Heart right ventricle (tissue), 16 donors: Measurements from ENCODE around the gene BUB1B. TPM values are rescaled to one million over a fixed set of nuclear protein-coding genes. Genes with fewer than 3 reads are reported as not detected.
A peak's percentile ranks its signal among the peaks of the same experiment; 100 is the strongest.

Experiments
- ATAC-seq, 8 donors: fragments of 200-7000 bp; cut with Tn5 transposase; one replicate each; pipeline ENCODE4 v1.9.1; 2020; ENCODE audit warnings: mild to moderate bottlenecking in 8 of 8, moderate library complexity in 8 of 8, moderate number of reproducible peaks in 1 of 8
- DNase-seq, 2 donors: peaks; one replicate each; pipeline ENCODE4 v3.0.0-alpha.2; 2020
- H3K27ac ChIP-seq, 10 donors: fragments of 200-600 bp; sonication (generic) in 2 of 10; one replicate each; pipeline versions ENCODE4 v1.5.0 to v1.8.0; 2020 to 2022; ENCODE audit warnings: mild to moderate bottlenecking in 3 of 10
- H3K27me3 ChIP-seq, 7 donors: fragments of 200-600 bp; one replicate each; pipeline ENCODE4 v1.8.0; 2021 to 2022; ENCODE audit warnings: mild to moderate bottlenecking in 2 of 7
- H3K36me3 ChIP-seq, 9 donors: fragments of 200-600 bp; sonication (generic) in 1 of 9; one replicate each; pipeline versions ENCODE4 v1.5.0 to v1.8.0; 2020 to 2022; ENCODE audit warnings: mild to moderate bottlenecking in 2 of 9
- H3K4me1 ChIP-seq, 9 donors: fragments of 200-600 bp; sonication (generic) in 1 of 9; one replicate each; pipeline versions ENCODE4 v1.5.0 to v1.8.0; 2020 to 2022; ENCODE audit warnings: mild to moderate bottlenecking in 4 of 9
- H3K4me3 ChIP-seq, 10 donors: fragments of 200-600 bp; sonication (generic) in 2 of 10; one replicate each; pipeline versions ENCODE4 v1.5.0 to v1.8.0; 2020 to 2022; ENCODE audit warnings: mild to moderate bottlenecking in 7 of 10, moderate library complexity in 2 of 10
- H3K9me3 ChIP-seq, 11 donors: fragments of 200-600 bp in 10 of 11; sonication (generic) in 2 of 11; one replicate each; pipeline versions ENCODE4 v1.5.0 to v1.8.0; 2013 to 2022; ENCODE audit warnings: mild to moderate bottlenecking in 2 of 11, control low read depth in 1 of 11, moderate library complexity in 1 of 11
- CTCF ChIP-seq, 9 donors: fragments of 200-600 bp; sonication (generic) in 2 of 9; IDR thresholded peaks; one replicate each; pipeline versions ENCODE4 v1.5.0 to v1.8.0; 2021 to 2022; ENCODE audit warnings: antibody characterized with exemption in 9 of 9, mild to moderate bottlenecking in 5 of 9, moderate library complexity in 1 of 9
- WGBS, 2 donors: extraction: QIAGEN DNeasy Blood & Tissue Kit; methylation state at CpG; one replicate each; pipeline ENCODE4 v1.1.7; 2013; ENCODE audit warnings: inconsistent platforms in 1 of 2; 5-methylcytosine and 5-hydroxymethylcytosine counted together
- intact Hi-C, 10 donors: fragments of 100-400 bp; cut with DNase I; formaldehyde crosslinking; loops; one replicate each; pipeline versions ENCODE4 v1.11.1 to v1.14.2; 2022
- polyA plus RNA-seq, 2 donors: library from polyadenylated mRNA; stranded (reverse); fragments of 200-250 nt; gene quantifications; one replicate each; pipeline ENCODE4 v1.2.3, GENCODE V29; 2013
- total RNA-seq, 10 donors: library from RNA; stranded (reverse); fragmentation: NEBNext Ultra II Directional in 3 of 10; extraction: Animal tissue kit (Norgen Biotek cat#: 25700) in 3 of 10; gene quantifications; one replicate each; pipeline versions ENCODE4 v1.2.1 to v1.2.4, GENCODE V29; 2021 to 2023
- donor health status: Arrhythmogenic right ventricular cardiomyopathy.
- donor health status: ischemic (EF 13 %, LVEDD 7.1; RV severe dilation, severe dysfunction).
- donor health status: healthy with polysubstance abuse.
- donor health status: DM: no; HTN: yes; CAD: no.
- donor health status: DM: no; HTN: no; CAD: no.
- donor health status: ischemic (EF 25% LVEDD 6.9; RV normal size, moderate dysfunction).
- donor health status: ischemic (EF 25% LVEDD 5.7; RV mildly dilated, moderate dysfunction).
- donor health status: healthy.
- donor health status: DM: yes; HTN: yes; CAD: no.
- donor health status: Ischemic cardiomyopathy.
- donor health status: ischemic (EF 35%, LVEDD 5.7; RV mildly dilated, moderate dysfunction).
- donor health status: nonischemic (EF 11% LVEDD 7.7; RV severe dilation, severe dysfunction).
- donor health status: DM: yes; HTN: yes; CAD: no.
- donor health status: PGD.
- donor health status: ischemic (EF 29% LVEDD 5.4; RV normal size, mild dysfunction).
- donor health status: nonischemic (EF 23%, LVEDD 6.1; RV moderate dilation, normal function).

The BUB1B gene
- total and polyA plus RNA-seq, 12 donors: 0.17 to 5.1 (median 1.0) TPM

GRCh38 chr15:40251486-40252140 lies 90.7 kb downstream of the BUB1B start:
- peaks cover 0 to 37% (median 33%) of the 10 kb centered on the region in 7 donors for H3K27me3 ChIP-seq
- ATAC-seq (peak in 7 of 8 donors; percentile 34 to 81 (median 54)), DNase-seq (peak; percentile 48 to 52)
- H3K9me3 ChIP-seq: no peaks in the 10 kb centered on the region
- peaks cover 6 to 37% (median 21%) of the 10 kb centered on the region in 9 donors for H3K4me1 ChIP-seq
- no peaks in the 10 kb centered on the region for H3K36me3 ChIP-seq
- H3K4me3 ChIP-seq: peak overlapping the region in 2 of 10 donors; percentile 68 to 70
- intact Hi-C loops: loop anchor here in 1 of 10 donors (5.0 kb wide), 1 partner anchor 74 kb away; no protein-coding TSS in a partner anchor
- 76 to 77% methylated on average over 10 of the region's 10 CpGs for WGBS, 2 donors
- no peak for TF ChIP-seq CTCF (IDR thresholded peaks at IDR 0.05)
- peak overlapping the region in 7 of 10 donors; percentile 27 to 63 (median 49) for H3K27ac ChIP-seq

DNA sequence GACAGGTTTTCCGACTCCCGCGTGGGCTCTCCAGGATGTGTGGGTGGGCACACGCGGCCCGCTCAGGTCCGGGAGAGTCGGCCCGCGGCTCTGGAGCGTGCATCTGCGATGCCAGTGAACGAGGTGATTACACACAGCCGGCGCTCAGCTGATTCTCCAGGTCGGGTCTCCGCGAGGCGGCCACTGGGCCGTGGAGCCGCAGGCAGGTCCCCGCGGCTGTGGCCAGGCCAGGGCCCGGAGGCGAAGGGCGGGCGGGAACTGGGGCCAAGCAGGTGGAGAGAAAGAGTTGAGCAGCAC lies 91.2 kb downstream of the BUB1B start:
- no peak for TF ChIP-seq CTCF (IDR thresholded peaks at IDR 0.05)
- Histone ChIP-seq H3K27ac (peak overlapping the region in 7 of 10 donors; percentile 26 to 63 (median 38)), H3K36me3 (no peaks in the 10 kb centered on the region), H3K4me1 (peaks cover 6 to 37% (median 21%) of the 10 kb centered on the region in 9 donors), H3K4me3 (peak overlapping the region in 9 of 10 donors; percentile 41 to 70 (median 62)), H3K9me3 (no peaks in the 10 kb centered on the region), H3K27me3 (peaks cover 0 to 40% (median 33%) of the 10 kb centered on the region in 7 donors)
- intact Hi-C loops: loop anchor here in 1 of 10 donors (5.0 kb wide), 1 partner anchor 75 kb away; no protein-coding TSS in a partner anchor
- ATAC-seq: peak in 2 of 8 donors; percentile 13 to 27
- DNase-seq: no peak
- WGBS, 2 donors: 48 to 52% methylated on average over 26 to 27 of the region's 27 CpGs

DNA sequence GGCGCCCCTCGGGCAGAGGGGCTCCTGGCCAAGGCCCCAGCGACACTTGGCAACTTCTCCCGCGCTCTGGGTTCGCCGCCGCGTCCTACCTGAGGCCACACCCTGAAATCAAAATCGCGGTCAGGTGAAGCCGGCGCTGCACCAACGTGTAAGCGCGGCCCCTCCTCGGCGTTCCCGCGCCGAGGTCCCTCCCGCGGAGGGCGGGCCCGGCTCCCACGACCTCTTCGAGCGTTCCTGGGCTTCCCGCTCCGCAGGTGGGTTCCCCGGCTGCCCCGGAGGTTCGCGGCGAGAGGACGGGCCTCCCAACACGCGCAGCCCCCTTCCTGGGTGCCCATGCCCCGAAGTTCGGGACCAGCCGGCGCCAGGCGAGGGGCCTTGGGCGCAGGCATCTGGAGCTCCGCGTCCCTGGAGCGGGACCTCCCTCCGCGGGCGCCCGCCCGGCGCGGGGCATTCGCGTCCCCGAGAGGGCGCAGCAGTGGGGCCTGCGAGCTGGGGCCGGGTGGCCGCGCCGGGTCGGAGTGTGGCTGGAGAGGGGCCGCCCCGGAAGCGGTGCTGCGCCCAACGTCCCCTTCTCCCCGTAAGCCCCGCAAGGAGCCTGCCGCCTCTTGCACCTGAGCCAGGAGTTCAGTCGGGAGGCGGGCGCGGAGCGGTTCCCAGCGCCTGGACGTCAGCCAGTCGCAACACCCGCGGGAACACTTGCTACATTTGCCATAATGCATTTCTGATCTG lies 91.7 kb downstream of the BUB1B start:
- WGBS, 2 donors: 2 to 3% methylated on average over 80 to 82 of the region's 82 CpGs
- peak in 1 of 2 donors; percentile 53 for DNase-seq
- H3K4me3 ChIP-seq: peak overlapping the region; percentile 9 to 70 (median 60)
- TF ChIP-seq CTCF (IDR thresholded peaks at IDR 0.05): peak in 2 of 9 donors; percentile 14 to 25
- peaks cover 6 to 37% (median 21%) of the 10 kb centered on the region in 9 donors for H3K4me1 ChIP-seq
- H3K27me3 ChIP-seq: peaks cover 0 to 40% (median 33%) of the 10 kb centered on the region in 7 donors
- intact Hi-C loops: loop anchor here in 1 of 10 donors (5.0 kb wide), 1 partner anchor 75 kb away; no protein-coding TSS in a partner anchor
- H3K27ac ChIP-seq: peak overlapping the region in 8 of 10 donors; percentile 8 to 63 (median 38)
- H3K9me3 ChIP-seq: no peaks in the 10 kb centered on the region
- ATAC-seq: peak; percentile 44 to 72 (median 53)
- H3K36me3 ChIP-seq: no peaks in the 10 kb centered on the region

DNA sequence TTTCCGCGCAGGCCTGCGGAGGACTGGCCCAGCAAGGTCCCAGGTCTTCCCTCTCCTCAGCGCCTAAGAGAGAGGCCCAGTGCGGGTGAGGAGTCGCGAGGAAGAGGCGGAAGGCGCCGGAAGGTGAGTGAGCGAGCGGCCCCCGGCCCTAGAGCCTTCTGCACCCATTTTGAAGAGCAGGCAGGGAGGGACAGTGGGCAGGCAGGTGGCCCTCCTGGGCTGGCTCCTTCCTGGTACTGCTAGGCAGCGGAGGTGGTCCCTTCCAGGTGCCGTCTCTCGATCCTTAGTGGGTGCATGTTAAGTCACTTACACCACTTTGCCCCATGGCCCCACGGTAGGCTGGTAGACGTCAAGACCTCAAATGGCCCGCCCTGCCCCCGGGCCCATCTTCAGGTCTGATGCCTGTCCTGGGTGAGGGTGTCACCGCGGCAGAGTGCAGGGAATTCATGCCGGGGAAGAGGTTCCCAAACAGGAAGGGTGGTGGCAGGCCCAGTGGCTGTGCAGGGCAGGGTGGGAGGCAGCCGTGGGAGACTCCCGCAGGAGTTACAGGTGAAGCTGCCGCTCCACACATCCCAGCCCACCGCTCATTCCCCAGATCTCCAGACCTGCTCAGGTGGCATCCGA lies 92.4 kb downstream of the BUB1B start:
- no peaks in the 10 kb centered on the region for H3K9me3 ChIP-seq
- intact Hi-C loops: loop anchor here in 1 of 10 donors (5.0 kb wide), 1 partner anchor 76 kb away; no protein-coding TSS in a partner anchor
- 36 to 40% methylated on average over 28 of the region's 28 CpGs for WGBS, 2 donors
- peak overlapping the region; percentile 9 to 70 (median 60) for H3K4me3 ChIP-seq
- DNase-seq (no peak), ATAC-seq (peak in 2 of 8 donors; percentile 14 to 22)
- peak overlapping the region in 4 of 10 donors; percentile 8 to 63 (median 30) for H3K27ac ChIP-seq
- H3K4me1 ChIP-seq: peaks cover 6 to 37% (median 21%) of the 10 kb centered on the region in 9 donors
- no peak for TF ChIP-seq CTCF (IDR thresholded peaks at IDR 0.05)
- H3K36me3 ChIP-seq: no peaks in the 10 kb centered on the region
- peaks cover 0 to 40% (median 33%) of the 10 kb centered on the region in 7 donors for H3K27me3 ChIP-seq
